ENCODE data around the gene GRB10.

Gene GRB10

DNA sequence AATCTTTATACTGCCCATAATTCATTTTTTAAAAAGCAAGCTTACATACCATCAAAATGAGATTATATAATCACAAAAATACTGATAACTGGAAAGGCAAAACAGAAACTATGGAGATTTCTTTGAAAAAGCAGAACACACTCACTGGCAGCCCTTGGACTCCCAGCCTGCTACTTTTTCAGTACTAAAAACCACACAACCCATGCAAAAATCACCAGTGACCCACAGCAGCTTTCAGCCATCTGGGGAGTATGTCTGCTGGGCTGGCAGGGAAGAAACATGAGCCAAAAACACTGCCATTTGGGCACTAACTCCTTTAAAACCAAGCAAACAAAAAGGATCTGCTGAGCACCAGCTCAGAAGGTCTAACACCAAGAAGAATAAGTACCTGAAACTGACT lies 137.5 kb downstream of the GRB10 start:
- in situ Hi-C loops (cut with HindIII; ENCODE audit: low sequenced_read_pairs), result no loop called here

DNA sequence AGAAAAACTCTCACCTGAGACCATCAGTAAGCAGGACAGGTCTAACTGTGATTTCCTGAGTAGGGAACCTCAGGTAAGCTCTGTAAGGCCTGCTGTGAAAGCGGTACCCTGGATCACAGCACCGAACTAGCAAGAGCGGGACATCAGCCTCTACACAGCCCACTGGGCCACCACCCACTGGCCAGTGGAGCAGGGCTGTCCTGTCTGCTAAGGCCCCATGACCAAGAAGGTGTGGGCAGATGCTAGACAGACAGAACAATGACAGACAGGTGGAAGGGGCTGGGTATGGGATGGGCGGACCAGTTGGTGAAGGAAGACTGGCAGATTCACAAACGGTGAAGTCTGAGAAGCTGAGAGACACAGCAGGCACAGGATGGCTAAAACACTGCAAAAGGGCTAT lies 138.1 kb downstream of the GRB10 start:
- in situ Hi-C loops (cut with HindIII; ENCODE audit: low sequenced_read_pairs), result no loop called here

GRCh38 chr7:50644114-50644513 lies 138.6 kb downstream of the GRB10 start:
- in situ Hi-C loops (cut with HindIII; ENCODE audit: low sequenced_read_pairs), result no loop called here

GRCh38 chr7:50641442-50642405 lies 141.0 kb downstream of the GRB10 start:
- in situ Hi-C loops (cut with HindIII; ENCODE audit: low sequenced_read_pairs), result no loop called here

DNA sequence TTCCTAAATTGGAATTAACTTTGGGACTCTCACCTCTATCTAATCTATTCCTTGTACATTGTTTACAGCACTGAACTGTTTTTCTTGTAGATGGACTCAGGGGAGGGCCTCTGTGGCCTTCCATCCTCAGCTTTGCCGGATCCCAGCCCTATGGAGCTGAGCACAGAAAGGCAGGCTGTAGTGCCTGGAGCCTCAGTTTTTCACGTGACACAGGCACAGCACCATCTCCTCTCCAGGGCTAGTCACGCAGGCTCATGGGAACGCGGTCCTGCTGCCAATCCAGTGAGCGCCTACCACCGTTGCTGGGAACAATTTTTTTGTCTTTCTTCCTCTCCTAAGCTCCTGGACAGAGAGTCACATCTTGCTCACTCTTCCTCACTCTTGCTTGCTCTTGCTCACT lies 141.9 kb downstream of the GRB10 start:
- in situ Hi-C loops (cut with HindIII; ENCODE audit: low sequenced_read_pairs), result no loop called here

DNA sequence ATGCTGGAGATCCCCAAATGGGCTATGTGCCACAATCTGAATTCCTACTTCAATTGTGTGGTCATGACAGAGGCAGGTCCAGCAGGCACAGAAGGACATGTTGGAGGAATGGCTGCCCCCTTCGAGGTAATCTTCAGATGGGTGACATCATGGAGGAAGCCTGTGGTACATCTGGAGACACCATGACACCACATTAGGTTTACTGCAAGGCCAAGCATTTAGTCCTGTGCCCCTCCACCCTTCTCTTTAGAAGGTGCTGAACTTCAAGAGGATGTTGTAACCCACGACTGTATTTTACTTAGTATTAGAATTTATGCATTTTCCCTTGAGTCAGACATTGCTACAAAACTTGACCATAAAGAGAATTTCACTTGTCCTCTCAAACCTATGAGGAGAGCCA lies 142.4 kb downstream of the GRB10 start:
- in situ Hi-C loops (cut with HindIII; ENCODE audit: low sequenced_read_pairs), result no loop called here

DNA sequence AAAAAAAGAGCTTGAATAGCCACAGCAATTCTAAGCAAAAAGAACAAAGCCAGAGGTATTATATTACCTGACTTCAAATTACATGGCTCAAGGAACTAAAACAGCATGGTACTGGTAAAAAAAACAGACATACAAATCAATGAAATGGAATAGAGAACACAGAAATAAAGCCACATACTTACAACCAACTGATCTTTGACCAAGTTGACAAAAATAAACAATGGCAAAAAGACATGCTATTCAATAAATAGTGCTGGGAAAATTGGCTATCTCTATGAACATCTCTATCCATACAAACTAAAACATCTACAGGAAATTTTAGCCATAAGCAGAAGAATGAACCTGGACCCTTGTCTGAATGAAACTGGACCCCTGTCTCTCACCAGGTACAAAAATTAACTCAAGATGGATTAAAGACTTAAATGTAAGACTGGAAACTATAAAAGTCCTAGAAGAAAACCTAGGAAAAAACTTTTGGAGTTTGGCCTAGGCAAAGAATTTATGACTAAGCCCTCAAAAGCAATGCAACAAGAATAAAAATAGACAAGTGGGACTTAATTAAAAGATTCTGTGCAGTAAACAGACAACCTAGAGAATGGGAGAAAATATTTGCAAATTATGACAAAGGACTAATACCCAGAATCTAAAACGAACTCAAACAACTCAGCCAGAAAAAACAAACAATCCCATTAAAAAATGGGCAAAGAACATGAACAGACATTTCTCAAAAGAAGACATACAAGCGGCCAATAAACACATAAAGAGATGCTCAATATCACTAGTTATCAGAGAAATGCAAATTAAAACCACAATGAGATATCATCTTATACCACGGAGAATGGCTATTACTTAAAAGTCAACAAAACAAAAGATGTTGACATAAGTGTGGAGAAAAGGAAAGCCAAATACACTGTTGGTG lies 144.7 kb downstream of the GRB10 start:
- in situ Hi-C loops (cut with HindIII; ENCODE audit: low sequenced_read_pairs), result no loop called here

DNA sequence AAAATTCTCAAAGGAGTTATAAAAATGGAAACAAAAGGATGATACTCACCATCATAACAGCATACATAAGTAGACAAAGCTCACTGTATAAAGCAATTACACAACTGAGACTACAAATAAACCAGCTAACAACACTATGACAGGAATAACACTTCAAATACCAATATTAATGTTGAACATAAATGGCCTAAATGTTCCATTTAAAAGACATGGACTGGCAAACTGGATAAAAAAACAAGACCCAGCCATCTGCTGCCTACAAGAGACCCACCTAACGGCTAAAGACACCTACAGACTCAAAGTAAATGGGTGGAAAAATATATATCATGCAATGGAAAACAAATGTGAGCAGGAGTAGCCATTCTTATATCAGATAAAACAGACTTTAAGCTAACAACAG lies 148.3 kb downstream of the GRB10 start:
- in situ Hi-C loops (cut with HindIII; ENCODE audit: low sequenced_read_pairs), result no loop called here

- in situ Hi-C loops (cut with HindIII; ENCODE audit: low sequenced_read_pairs), result no loop called here
Observed at GRCh38 chr7:50633414-50633710, 149.3 kb downstream of the GRB10 start.

- in situ Hi-C loops (cut with HindIII; ENCODE audit: low sequenced_read_pairs), result no loop called here
Observed at GRCh38 chr7:50632561-50633413, 149.9 kb downstream of the GRB10 start.

- in situ Hi-C loops (cut with HindIII; ENCODE audit: low sequenced_read_pairs), result no loop called here
Observed at GRCh38 chr7:50631639-50632038, 151.1 kb downstream of the GRB10 start.

- in situ Hi-C loops (cut with HindIII; ENCODE audit: low sequenced_read_pairs), result no loop called here
Observed at GRCh38 chr7:50631100-50631499, 151.6 kb downstream of the GRB10 start.

- in situ Hi-C loops (cut with HindIII; ENCODE audit: low sequenced_read_pairs), result no loop called here
Observed at GRCh38 chr7:50629238-50629901, 153.3 kb downstream of the GRB10 start.

DNA sequence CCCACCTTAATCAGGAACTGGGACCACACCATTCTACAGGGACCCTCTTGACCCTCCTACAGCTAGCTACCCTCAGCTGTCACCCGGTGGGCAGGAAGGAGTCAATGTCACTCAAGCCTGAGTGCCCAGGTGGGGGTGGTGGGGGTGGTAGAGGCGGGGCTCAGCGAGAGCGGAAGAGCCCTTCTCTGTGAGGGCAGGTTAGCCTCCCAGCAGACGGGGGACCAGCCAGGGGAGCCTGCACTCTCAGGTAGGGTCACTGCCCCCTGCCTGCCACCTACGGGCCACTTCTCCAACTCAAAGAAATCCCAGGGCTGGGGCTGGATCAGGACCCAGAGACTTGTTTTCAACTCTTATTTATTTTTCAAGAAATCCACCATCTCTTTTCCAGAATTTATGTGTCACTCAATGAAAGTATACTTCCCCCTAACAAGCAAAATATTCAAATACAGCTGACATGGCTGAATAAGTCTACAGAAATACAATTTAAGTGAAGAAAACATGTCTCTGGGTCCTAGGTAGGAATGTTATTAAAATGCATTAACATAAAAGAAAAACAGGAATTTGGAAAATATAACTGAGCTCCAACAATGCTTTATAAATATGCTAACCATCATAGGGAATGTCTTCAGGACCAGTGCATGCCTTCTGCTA lies 154.1 kb downstream of the GRB10 start:
- in situ Hi-C loops (cut with HindIII; ENCODE audit: low sequenced_read_pairs), result no loop called here

GRCh38 chr7:50627824-50628361 lies 154.8 kb downstream of the GRB10 start:
- in situ Hi-C loops (cut with HindIII; ENCODE audit: low sequenced_read_pairs), result no loop called here

- in situ Hi-C loops (cut with HindIII; ENCODE audit: low sequenced_read_pairs), result no loop called here
Observed at GRCh38 chr7:50626286-50626685, 156.4 kb downstream of the GRB10 start.

GRCh38 chr7:50625360-50625759 lies 157.3 kb downstream of the GRB10 start:
- in situ Hi-C loops (cut with HindIII; ENCODE audit: low sequenced_read_pairs), result no loop called here

GRCh38 chr7:50622821-50623220 lies 159.9 kb downstream of the GRB10 start:
- in situ Hi-C loops (cut with HindIII; ENCODE audit: low sequenced_read_pairs), result no loop called here

- in situ Hi-C loops (cut with HindIII; ENCODE audit: low sequenced_read_pairs), result no loop called here
Observed at GRCh38 chr7:50621973-50622490, 160.7 kb downstream of the GRB10 start.
